ENCODE data around the gene ACAD9. TPM values are rescaled to one million over a fixed set of nuclear protein-coding genes. Genes with fewer than 3 reads are reported as not detected.
A peak's percentile ranks its signal among the peaks of the same experiment; 100 is the strongest.

The ACAD9 gene
- total RNA-seq, 1 experiment from 2014 or later, result 76.5 TPM

- no peak overlapping the region for H3K27ac ChIP-seq
- ChIA-PET CTCF (interaction anchor here (0.7 kb wide), 1 partner anchor 89 kb away, joined by 3 read pairs; no protein-coding TSS in a partner anchor), POLR2A (ENCODE audit: unreplicated experiment) (no interaction called here)
- H3K79me2 ChIP-seq (ENCODE audit: low read depth), result no peaks in the 10 kb centered on the region
- no peak overlapping the region for H2AFZ ChIP-seq
- no peaks in the 10 kb centered on the region; the same call in 1 of the 2 replicates for H3F3A ChIP-seq (ENCODE audit: insufficient read depth, low read depth)
- intact Hi-C loops (cut with micrococcal nuclease; ENCODE audit: unreplicated experiment), result no loop called here
- no peak overlapping the region for H3K4me2 ChIP-seq
- peak in 1 of 2 experiments; percentile 21 for DNase-seq
- TF ChIP-seq CTCF (conservative IDR thresholded peaks at IDR 0.05) (no peak), EZH2 (IDR thresholded peaks at IDR 0.05; ENCODE audit: low read depth) (no peak)
- no peaks in the 10 kb centered on the region for H3K36me3 ChIP-seq (ENCODE audit: low read depth)
- no TSS peak for BruUV-seq (replicated peaks)
- peaks cover 23% of the 10 kb centered on the region for H3K9me3 ChIP-seq (ENCODE audit: insufficient read depth, low read depth)
- no peaks in the 10 kb centered on the region for H3K4me1 ChIP-seq (replicated peaks; ENCODE audit: insufficient read depth)
- H3K4me3 ChIP-seq, result no peak overlapping the region
- no peaks in the 10 kb centered on the region for H4K20me1 ChIP-seq (ENCODE audit: insufficient read depth)
- H3K27me3 ChIP-seq (ENCODE audit: insufficient read depth, low read depth), result no peaks in the 10 kb centered on the region
- no peaks in the 10 kb centered on the region for H3K9me2 ChIP-seq (ENCODE audit: insufficient read depth)
Measured at GRCh38 chr3:128859630-128860029, 19.8 kb upstream of the ACAD9 start.

GRCh38 chr3:128861491-128861890, 17.9 kb upstream of the ACAD9 start:
- no peak for DNase-seq
- Histone ChIP-seq H3K27me3 (ENCODE audit: insufficient read depth, low read depth) (no peaks in the 10 kb centered on the region), H3K36me3 (ENCODE audit: low read depth) (no peaks in the 10 kb centered on the region), H3K4me2 (no peak overlapping the region), H3K4me1 (replicated peaks; ENCODE audit: insufficient read depth) (no peaks in the 10 kb centered on the region), H3K9me3 (ENCODE audit: insufficient read depth, low read depth) (peaks cover 23% of the 10 kb centered on the region), H3K27ac (no peak overlapping the region), H3F3A (ENCODE audit: insufficient read depth, low read depth) (no peaks in the 10 kb centered on the region; the same call in 1 of the 2 replicates), H3K9me2 (ENCODE audit: insufficient read depth) (no peaks in the 10 kb centered on the region), H4K20me1 (ENCODE audit: insufficient read depth) (no peaks in the 10 kb centered on the region), H2AFZ (no peak overlapping the region), H3K4me3 (no peak overlapping the region), H3K79me2 (ENCODE audit: low read depth) (no peaks in the 10 kb centered on the region)
- ChIA-PET CTCF (no interaction called here), POLR2A (ENCODE audit: unreplicated experiment) (no interaction called here)
- intact Hi-C loops (cut with micrococcal nuclease; ENCODE audit: unreplicated experiment), result no loop called here
- no peak for TF ChIP-seq EZH2 (IDR thresholded peaks at IDR 0.05; ENCODE audit: low read depth)
- TF ChIP-seq CTCF (conservative IDR thresholded peaks at IDR 0.05), result no peak
- BruUV-seq (replicated peaks), result no TSS peak

GRCh38 chr3:128863560-128863959, 15.9 kb upstream of the ACAD9 start:
- no peak overlapping the region for H3K4me3 ChIP-seq
- no peak overlapping the region for H2AFZ ChIP-seq
- H3K27me3 ChIP-seq (ENCODE audit: insufficient read depth, low read depth), result no peaks in the 10 kb centered on the region
- H3F3A ChIP-seq (ENCODE audit: insufficient read depth, low read depth), result no peaks in the 10 kb centered on the region; the same call in 1 of the 2 replicates
- no TSS peak for BruUV-seq (replicated peaks)
- H4K20me1 ChIP-seq (ENCODE audit: insufficient read depth), result no peaks in the 10 kb centered on the region
- DNase-seq, result no peak
- TF ChIP-seq EZH2 (IDR thresholded peaks at IDR 0.05; ENCODE audit: low read depth) (no peak), CTCF (conservative IDR thresholded peaks at IDR 0.05) (peak; percentile 38; the same call in 1 of the 2 replicates)
- H3K79me2 ChIP-seq (ENCODE audit: low read depth), result no peaks in the 10 kb centered on the region
- H3K4me1 ChIP-seq (replicated peaks; ENCODE audit: insufficient read depth), result no peaks in the 10 kb centered on the region
- intact Hi-C loops (cut with micrococcal nuclease; ENCODE audit: unreplicated experiment), result no loop called here
- no peak overlapping the region for H3K27ac ChIP-seq
- no peak overlapping the region for H3K4me2 ChIP-seq
- peaks cover 23% of the 10 kb centered on the region for H3K9me3 ChIP-seq (ENCODE audit: insufficient read depth, low read depth)
- H3K36me3 ChIP-seq (ENCODE audit: low read depth), result no peaks in the 10 kb centered on the region
- no peaks in the 10 kb centered on the region for H3K9me2 ChIP-seq (ENCODE audit: insufficient read depth)
- ChIA-PET POLR2A (ENCODE audit: unreplicated experiment) (interaction anchor here (0.6 kb wide), 1 partner anchor 86 kb away, joined by 4 read pairs; no protein-coding TSS in a partner anchor), CTCF (no interaction called here)
